HL-60 (cell line): ENCODE results near the gene CARMIL1.

Experiments
- GABPA ChIP-seq: IDR thresholded peaks from 2 replicates; pipeline ENCODE4 v1.6.1; 2012; ENCODE audit warnings: low read depth
- REST ChIP-seq: IDR thresholded peaks from 2 replicates; pipeline ENCODE4 v1.6.1; 2012; ENCODE audit warnings: low read depth; ENCODE audit not compliant: insufficient replicate concordance

DNA sequence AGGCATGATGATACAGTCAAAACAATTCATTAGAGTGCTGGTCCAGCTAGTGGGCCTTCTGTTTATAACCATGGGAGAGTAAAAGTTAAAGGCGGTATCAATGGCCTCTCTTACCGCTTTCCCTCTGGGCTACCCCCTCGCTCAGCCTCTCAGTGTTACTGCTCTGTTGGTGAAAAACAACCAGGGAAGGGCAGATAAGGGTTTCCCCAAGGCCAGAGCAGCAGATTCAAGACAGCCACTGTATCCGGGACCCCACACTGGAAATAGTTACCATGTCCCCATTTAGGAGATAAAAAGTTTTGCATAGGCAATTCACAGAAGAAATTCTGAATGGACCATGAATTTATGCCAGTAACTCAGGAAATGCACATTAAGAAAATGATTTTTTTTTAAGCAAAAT, 386.3 kb downstream of the CARMIL1 start:
- TF ChIP-seq REST (no peak), GABPA (no peak)
